ENCODE results near the gene SIL1.
"Not testable (repeated sequence)": the region's sequence is repeated elsewhere in the genome, so short reads cannot be mapped to it uniquely, and the experiment has no call there.

Gene SIL1

GRCh38 chr5:139197710-139198669 lies at the start of gene SIL1:
Gene SIL1 (minus strand): TSS chr5:139198368. CDS start chr5:139127843, 70,525 bp downstream.
- peak; percentile 33 for DNase-seq

GRCh38 chr5:139246394-139246793 lies 48.2 kb upstream of the SIL1 start:
- DNase-seq = peak; percentile 77

- DNase-seq = no peak
Observed at GRCh38 chr5:139245637-139246339, 47.6 kb upstream of the SIL1 start.

- DNase-seq = no peak
Observed at GRCh38 chr5:139243425-139243970, 45.3 kb upstream of the SIL1 start.

GRCh38 chr5:139241139-139241538 lies 43.0 kb upstream of the SIL1 start:
- no peak for DNase-seq

- DNase-seq = no peak
Observed at GRCh38 chr5:139236479-139236878, 38.3 kb upstream of the SIL1 start.

- no peak for DNase-seq
Observed at GRCh38 chr5:139232147-139232724, 34.1 kb upstream of the SIL1 start.

- DNase-seq = no peak
Observed at GRCh38 chr5:139228201-139228803, 30.1 kb upstream of the SIL1 start.

GRCh38 chr5:139226131-139226530 lies 28.0 kb upstream of the SIL1 start:
- no peak for DNase-seq

GRCh38 chr5:139223481-139223880 lies 25.3 kb upstream of the SIL1 start:
- DNase-seq = no peak

- DNase-seq = no peak
Observed at GRCh38 chr5:139222346-139222745, 24.2 kb upstream of the SIL1 start.

- not testable (repeated sequence) for DNase-seq
Observed at GRCh38 chr5:139218038-139218437, 19.9 kb upstream of the SIL1 start.

GRCh38 chr5:139215107-139215975 lies 17.2 kb upstream of the SIL1 start:
- no peak for DNase-seq

- no peak for DNase-seq
Observed at GRCh38 chr5:139214646-139215045, 16.5 kb upstream of the SIL1 start.

GRCh38 chr5:139212906-139213305 lies 14.7 kb upstream of the SIL1 start:
- DNase-seq = no peak

- no peak for DNase-seq
Observed at GRCh38 chr5:139212486-139212885, 14.3 kb upstream of the SIL1 start.

- DNase-seq = no peak
Observed at GRCh38 chr5:139210585-139210984, 12.4 kb upstream of the SIL1 start.

- DNase-seq = no peak
Observed at GRCh38 chr5:139207297-139208000, 9.3 kb upstream of the SIL1 start.

- DNase-seq = no peak
Observed at GRCh38 chr5:139205586-139205985, 7.4 kb upstream of the SIL1 start.

GRCh38 chr5:139205124-139205523 lies 7.0 kb upstream of the SIL1 start:
- DNase-seq = no peak

- DNase-seq = no peak
Observed at GRCh38 chr5:139204196-139204595, 6.0 kb upstream of the SIL1 start.
